Measurements from ENCODE around the gene CELA2A. TPM values are rescaled to one million over a fixed set of nuclear protein-coding genes. Genes with fewer than 3 reads are reported as not detected.
"Not testable (repeated sequence)": the region's sequence is repeated elsewhere in the genome, so short reads cannot be mapped to it uniquely, and the experiment has no call there.

Gene CELA2A
- total RNA-seq, 3 donors from 2014 or later = 0.52 to 0.83 (median 0.53) TPM

DNA sequence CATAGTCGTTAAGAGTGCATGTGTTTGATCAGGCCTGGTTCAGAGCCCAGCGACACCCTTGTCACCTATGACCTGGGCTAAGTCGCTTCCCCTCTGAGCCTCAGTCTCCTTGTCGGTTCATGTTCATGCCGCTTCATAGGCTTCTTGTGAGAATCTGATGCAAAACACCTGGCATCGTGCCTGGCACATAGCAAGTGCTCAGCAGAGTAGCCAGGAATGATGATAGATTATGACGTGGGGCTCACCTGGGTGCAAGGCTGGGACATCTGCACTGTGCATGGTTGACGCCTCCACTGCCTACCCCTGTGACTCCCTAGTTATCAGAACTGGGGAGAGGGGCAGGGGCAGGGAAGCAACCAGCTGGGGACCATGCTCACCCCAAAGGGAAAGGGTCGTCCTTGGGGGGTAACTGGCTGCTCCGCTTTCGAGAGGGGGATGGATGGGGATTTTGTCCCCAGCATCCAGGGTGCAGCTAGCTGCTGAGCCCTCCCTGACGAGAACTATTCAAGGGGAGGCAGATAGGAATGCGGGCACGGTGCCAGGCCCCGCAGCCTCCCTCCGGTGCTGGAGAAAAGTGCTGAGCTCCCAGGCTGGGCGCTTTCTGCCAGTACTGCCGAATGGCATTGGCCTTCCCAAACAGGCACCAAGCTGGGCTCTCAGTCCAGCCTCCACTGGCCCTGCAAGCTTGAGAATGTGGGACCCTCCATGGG, 37.6 kb upstream of the CELA2A start:
- Mint-ChIP-seq H3K9me3 (no peaks in the 10 kb centered on the region), H3K36me3 (ENCODE audit: insufficient read depth) (peaks cover 12% of the 10 kb centered on the region), H3K4me3 (no peak overlapping the region), H3K27me3 (ENCODE audit: low read depth) (no peaks in the 10 kb centered on the region), H3K4me1 (ENCODE audit: low read depth) (peaks cover 54% of the 10 kb centered on the region)
- ATAC-seq = no peak
- no peak for DNase-seq

DNA sequence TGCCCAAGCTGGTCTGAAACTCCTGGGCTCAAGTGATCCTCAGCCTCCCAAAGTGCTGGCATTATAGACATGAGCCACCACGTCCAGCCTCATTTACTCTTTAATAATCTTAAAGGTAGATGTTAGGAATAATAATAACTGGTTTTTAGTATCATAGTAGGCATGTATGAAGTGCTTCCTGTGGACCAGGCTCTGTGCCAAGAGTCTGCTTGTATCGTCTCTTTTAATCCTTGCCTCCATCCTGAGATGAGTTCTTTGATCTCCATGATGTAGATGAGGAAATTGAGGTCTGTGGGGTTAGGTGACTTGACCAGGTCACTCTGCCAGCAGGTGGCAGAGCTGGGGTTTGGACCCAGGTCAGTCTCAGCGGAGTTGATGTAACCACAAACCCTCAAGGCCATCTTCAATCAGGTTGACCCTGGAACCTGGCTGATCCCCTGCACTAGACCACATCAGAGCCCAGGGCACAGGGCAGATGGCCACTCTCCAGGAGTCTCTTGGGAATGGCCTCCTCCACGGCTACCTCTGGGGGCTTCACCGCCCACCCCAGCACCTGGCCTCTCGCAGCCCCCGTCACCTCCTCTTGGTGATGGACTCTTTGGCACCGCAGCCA, 35.6 kb upstream of the CELA2A start:
- peaks cover 4% of the 10 kb centered on the region for H3K36me3 Mint-ChIP-seq (ENCODE audit: insufficient read depth)
- ATAC-seq = no peak
- no peaks in the 10 kb centered on the region for H3K27me3 Mint-ChIP-seq (ENCODE audit: low read depth)
- peaks cover 35% of the 10 kb centered on the region for H3K4me1 Mint-ChIP-seq (ENCODE audit: low read depth)
- no peaks in the 10 kb centered on the region for H3K9me3 Mint-ChIP-seq
- no peak overlapping the region for H3K4me3 Mint-ChIP-seq
- no peak for DNase-seq

DNA sequence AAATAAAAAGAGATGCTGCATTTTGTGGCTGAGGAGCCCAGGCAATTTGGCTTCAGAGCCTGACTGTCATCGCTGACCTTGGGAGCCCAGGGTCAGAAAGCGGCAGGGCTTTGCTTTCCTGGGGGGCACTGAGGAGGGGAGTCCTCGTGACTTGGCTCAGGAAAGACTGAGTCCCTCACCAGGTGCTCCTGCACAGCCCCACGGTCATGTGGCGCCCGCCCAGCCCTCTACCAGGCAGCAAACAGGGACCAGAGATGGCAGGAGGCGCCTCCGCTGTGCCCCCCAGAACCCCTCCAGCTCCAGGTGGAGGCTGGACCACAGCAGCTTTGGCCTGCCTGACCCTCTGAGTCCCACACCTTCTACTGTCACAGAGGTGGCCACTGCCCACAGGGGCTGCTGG, 33.7 kb upstream of the CELA2A start:
- H3K27me3 Mint-ChIP-seq (ENCODE audit: low read depth) = no peaks in the 10 kb centered on the region
- H3K4me3 Mint-ChIP-seq = no peak overlapping the region
- DNase-seq (no peak), ATAC-seq (no peak)
- H3K36me3 Mint-ChIP-seq (ENCODE audit: insufficient read depth) = peaks cover 8% of the 10 kb centered on the region
- H3K9me3 Mint-ChIP-seq = no peaks in the 10 kb centered on the region
- H3K4me1 Mint-ChIP-seq (ENCODE audit: low read depth) = peaks cover 18% of the 10 kb centered on the region

GRCh38 chr1:15423355-15424077, 33.0 kb upstream of the CELA2A start:
- ATAC-seq (no peak), DNase-seq (no peak)
- no peaks in the 10 kb centered on the region for H3K27me3 Mint-ChIP-seq (ENCODE audit: low read depth)
- peaks cover 8% of the 10 kb centered on the region for H3K36me3 Mint-ChIP-seq (ENCODE audit: insufficient read depth)
- peaks cover 17% of the 10 kb centered on the region for H3K4me1 Mint-ChIP-seq (ENCODE audit: low read depth)
- H3K4me3 Mint-ChIP-seq = no peak overlapping the region
- H3K9me3 Mint-ChIP-seq = no peaks in the 10 kb centered on the region

- peaks cover 8% of the 10 kb centered on the region for H3K36me3 Mint-ChIP-seq (ENCODE audit: insufficient read depth)
- no peak for DNase-seq
- H3K4me3 Mint-ChIP-seq = no peak overlapping the region
- ATAC-seq = no peak
- no peaks in the 10 kb centered on the region for H3K27me3 Mint-ChIP-seq (ENCODE audit: low read depth)
- H3K4me1 Mint-ChIP-seq (ENCODE audit: low read depth) = peaks cover 14% of the 10 kb centered on the region
- no peaks in the 10 kb centered on the region for H3K9me3 Mint-ChIP-seq
Observed at GRCh38 chr1:15424146-15424667, 32.3 kb upstream of the CELA2A start.

GRCh38 chr1:15424981-15425380, 31.6 kb upstream of the CELA2A start:
- Mint-ChIP-seq H3K36me3 (ENCODE audit: insufficient read depth) (peaks cover 8% of the 10 kb centered on the region), H3K27me3 (ENCODE audit: low read depth) (no peaks in the 10 kb centered on the region), H3K4me1 (ENCODE audit: low read depth) (peaks cover 11% of the 10 kb centered on the region), H3K4me3 (no peak overlapping the region), H3K9me3 (no peaks in the 10 kb centered on the region)
- ATAC-seq (no peak), DNase-seq (no peak)

- Mint-ChIP-seq H3K4me1 (ENCODE audit: low read depth) (peaks cover 8% of the 10 kb centered on the region), H3K4me3 (no peak overlapping the region), H3K27me3 (ENCODE audit: low read depth) (no peaks in the 10 kb centered on the region), H3K9me3 (no peaks in the 10 kb centered on the region), H3K36me3 (ENCODE audit: insufficient read depth) (peaks cover 7% of the 10 kb centered on the region)
- ATAC-seq = no peak
- DNase-seq = no peak
Observed at GRCh38 chr1:15425521-15425920, 31.0 kb upstream of the CELA2A start.

DNA sequence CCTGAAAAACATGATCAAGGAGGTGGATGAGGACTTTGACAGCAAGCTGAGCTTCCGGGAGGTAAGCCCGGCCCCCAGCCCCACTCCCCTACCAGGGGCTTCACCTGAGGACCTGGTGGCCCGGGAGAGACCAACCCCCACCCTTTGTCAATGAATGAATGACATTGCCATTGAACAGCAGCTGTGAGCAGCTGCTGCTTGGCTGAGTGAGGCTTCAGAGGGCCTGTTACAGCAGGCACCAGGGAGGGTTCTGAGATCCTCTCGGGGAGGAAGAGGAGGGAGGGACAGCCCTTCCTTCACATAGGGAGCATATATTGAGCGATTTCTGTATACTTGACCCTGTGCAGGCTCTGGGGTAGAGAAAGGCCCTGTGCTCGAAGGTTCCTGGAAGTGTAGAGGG, 30.6 kb upstream of the CELA2A start:
- DNase-seq (no peak), ATAC-seq (no peak)
- no peaks in the 10 kb centered on the region for H3K9me3 Mint-ChIP-seq
- H3K4me3 Mint-ChIP-seq = no peak overlapping the region
- peaks cover 7% of the 10 kb centered on the region for H3K36me3 Mint-ChIP-seq (ENCODE audit: insufficient read depth)
- H3K4me1 Mint-ChIP-seq (ENCODE audit: low read depth) = peaks cover 5% of the 10 kb centered on the region
- H3K27me3 Mint-ChIP-seq (ENCODE audit: low read depth) = no peaks in the 10 kb centered on the region

DNA sequence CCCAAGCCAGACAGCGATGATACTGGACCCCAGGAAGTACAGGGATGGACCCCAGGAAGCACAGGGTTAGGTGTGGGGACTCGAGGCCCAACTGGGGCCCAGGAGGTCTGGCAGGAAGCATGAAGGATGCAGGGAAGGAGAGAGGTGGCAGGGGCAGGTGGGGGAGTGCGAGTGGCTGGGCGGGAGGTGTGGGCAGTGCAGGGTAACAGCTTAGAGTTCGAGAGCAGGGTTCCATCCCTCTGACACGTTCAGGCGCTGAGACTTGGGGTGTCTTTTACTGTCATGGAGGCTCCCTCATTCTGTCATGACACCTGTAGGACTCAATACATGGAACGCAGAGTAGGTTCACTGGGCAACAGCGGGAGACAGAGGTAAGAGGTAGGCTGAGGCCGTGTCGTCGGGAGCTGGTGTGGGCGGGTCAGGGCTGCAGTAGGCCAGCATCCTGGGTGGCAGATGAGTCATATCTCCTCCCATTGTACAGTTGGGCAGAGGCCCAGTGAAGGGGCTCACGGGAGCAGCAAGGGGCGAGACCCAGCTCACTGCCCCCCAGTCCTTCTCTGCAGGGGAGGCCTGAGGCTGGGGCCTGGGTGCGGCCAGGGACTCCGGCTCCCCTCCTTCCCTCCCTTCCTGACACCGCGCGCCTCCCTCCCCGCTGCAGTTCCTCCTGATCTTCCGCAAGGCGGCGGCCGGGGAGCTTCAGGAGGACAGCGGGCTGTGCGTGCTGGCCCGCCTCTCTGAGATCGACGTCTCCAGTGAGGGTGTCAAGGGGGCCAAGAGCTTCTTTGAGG, 29.8 kb upstream of the CELA2A start:
- Mint-ChIP-seq H3K9me3 (no peaks in the 10 kb centered on the region), H3K27me3 (ENCODE audit: low read depth) (no peaks in the 10 kb centered on the region), H3K36me3 (ENCODE audit: insufficient read depth) (peaks cover 7% of the 10 kb centered on the region), H3K4me3 (no peak overlapping the region), H3K4me1 (ENCODE audit: low read depth) (peaks cover 4% of the 10 kb centered on the region)
- ATAC-seq (no peak), DNase-seq (no peak)

- peaks cover 4% of the 10 kb centered on the region for H3K4me1 Mint-ChIP-seq (ENCODE audit: low read depth)
- H3K27me3 Mint-ChIP-seq (ENCODE audit: low read depth) = no peaks in the 10 kb centered on the region
- no peaks in the 10 kb centered on the region for H3K9me3 Mint-ChIP-seq
- H3K4me3 Mint-ChIP-seq = no peak overlapping the region
- no peak for DNase-seq
- H3K36me3 Mint-ChIP-seq (ENCODE audit: insufficient read depth) = peaks cover 7% of the 10 kb centered on the region
- no peak for ATAC-seq
Observed at GRCh38 chr1:15427280-15427666, 29.3 kb upstream of the CELA2A start.

DNA sequence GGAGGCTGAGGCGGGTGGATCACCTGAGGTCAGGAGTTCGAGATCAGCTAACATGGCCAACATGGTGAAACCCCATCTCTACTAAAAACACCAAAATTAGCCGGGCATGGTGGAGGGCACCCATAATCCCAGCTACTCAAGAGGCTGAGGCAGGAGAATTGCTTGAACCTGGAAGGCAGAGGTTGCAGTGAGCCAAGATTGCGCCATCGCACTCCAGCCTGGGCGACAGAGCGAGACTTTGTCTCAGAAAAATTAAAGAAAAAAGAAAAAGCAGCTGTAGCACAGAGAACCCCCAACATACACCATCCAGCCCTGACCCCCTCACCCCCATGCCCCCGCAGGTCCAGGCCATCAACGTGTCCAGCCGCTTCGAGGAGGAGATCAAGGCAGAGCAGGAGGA, 28.3 kb upstream of the CELA2A start:
- H3K36me3 Mint-ChIP-seq (ENCODE audit: insufficient read depth); ATAC-seq; H3K9me3 Mint-ChIP-seq; H3K4me1 Mint-ChIP-seq (ENCODE audit: low read depth); DNase-seq; H3K4me3 Mint-ChIP-seq; H3K27me3 Mint-ChIP-seq (ENCODE audit: low read depth): not testable (repeated sequence)

- no peaks in the 10 kb centered on the region for H3K9me3 Mint-ChIP-seq
- peaks cover 7% of the 10 kb centered on the region for H3K36me3 Mint-ChIP-seq (ENCODE audit: insufficient read depth)
- H3K4me1 Mint-ChIP-seq (ENCODE audit: low read depth) = peaks cover 4% of the 10 kb centered on the region
- no peak for DNase-seq
- no peaks in the 10 kb centered on the region for H3K27me3 Mint-ChIP-seq (ENCODE audit: low read depth)
- no peak for ATAC-seq
- no peak overlapping the region for H3K4me3 Mint-ChIP-seq
Observed at GRCh38 chr1:15428815-15429435, 27.6 kb upstream of the CELA2A start.

- Mint-ChIP-seq H3K9me3 (no peaks in the 10 kb centered on the region), H3K4me1 (ENCODE audit: low read depth) (peaks cover 2% of the 10 kb centered on the region), H3K27me3 (ENCODE audit: low read depth) (no peaks in the 10 kb centered on the region), H3K36me3 (ENCODE audit: insufficient read depth) (peaks cover 7% of the 10 kb centered on the region), H3K4me3 (no peak overlapping the region)
- DNase-seq = no peak
- no peak for ATAC-seq
Observed at GRCh38 chr1:15429701-15430149, 26.8 kb upstream of the CELA2A start.
